Measurements from ENCODE around the gene CNTNAP2. TPM values are rescaled to one million over a fixed set of nuclear protein-coding genes. Genes with fewer than 3 reads are reported as not detected.

CNTNAP2 gene
- total and polyA plus RNA-seq, 3 donors from 2014 or later = 4.3 to 6.1 (median 4.4) TPM

GRCh38 chr7:148182264-148182663, 2065.7 kb downstream of the CNTNAP2 start:
- no peaks in the 10 kb centered on the region for H3K27me3 ChIP-seq
- no peaks in the 10 kb centered on the region for H3K9me3 ChIP-seq
- no peaks in the 10 kb centered on the region for H3K4me1 ChIP-seq
- WGBS, 2 donors = 56 to 75% methylated on average over 5 of the region's 5 CpGs
- H3K36me3 ChIP-seq (ENCODE audit: low read depth, missing control alignments) = no peaks in the 10 kb centered on the region
- TF ChIP-seq, protein P1, sequence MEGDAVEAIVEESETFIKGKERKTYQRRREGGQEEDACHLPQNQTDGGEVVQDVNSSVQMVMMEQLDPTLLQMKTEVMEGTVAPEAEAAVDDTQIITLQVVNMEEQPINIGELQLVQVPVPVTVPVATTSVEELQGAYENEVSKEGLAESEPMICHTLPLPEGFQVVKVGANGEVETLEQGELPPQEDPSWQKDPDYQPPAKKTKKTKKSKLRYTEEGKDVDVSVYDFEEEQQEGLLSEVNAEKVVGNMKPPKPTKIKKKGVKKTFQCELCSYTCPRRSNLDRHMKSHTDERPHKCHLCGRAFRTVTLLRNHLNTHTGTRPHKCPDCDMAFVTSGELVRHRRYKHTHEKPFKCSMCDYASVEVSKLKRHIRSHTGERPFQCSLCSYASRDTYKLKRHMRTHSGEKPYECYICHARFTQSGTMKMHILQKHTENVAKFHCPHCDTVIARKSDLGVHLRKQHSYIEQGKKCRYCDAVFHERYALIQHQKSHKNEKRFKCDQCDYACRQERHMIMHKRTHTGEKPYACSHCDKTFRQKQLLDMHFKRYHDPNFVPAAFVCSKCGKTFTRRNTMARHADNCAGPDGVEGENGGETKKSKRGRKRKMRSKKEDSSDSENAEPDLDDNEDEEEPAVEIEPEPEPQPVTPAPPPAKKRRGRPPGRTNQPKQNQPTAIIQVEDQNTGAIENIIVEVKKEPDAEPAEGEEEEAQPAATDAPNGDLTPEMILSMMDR (IDR thresholded peaks at IDR 0.05) = no peak
- TF ChIP-seq POLR2A (IDR thresholded peaks at IDR 0.05) = no peak
- no peak overlapping the region for H3K27ac ChIP-seq
- intact Hi-C loops (cut with DNase I; ENCODE audit: low total_unique reads) = no loop called here
- H3K4me3 ChIP-seq = no peak overlapping the region
- DNase-seq = no peak

DNA sequence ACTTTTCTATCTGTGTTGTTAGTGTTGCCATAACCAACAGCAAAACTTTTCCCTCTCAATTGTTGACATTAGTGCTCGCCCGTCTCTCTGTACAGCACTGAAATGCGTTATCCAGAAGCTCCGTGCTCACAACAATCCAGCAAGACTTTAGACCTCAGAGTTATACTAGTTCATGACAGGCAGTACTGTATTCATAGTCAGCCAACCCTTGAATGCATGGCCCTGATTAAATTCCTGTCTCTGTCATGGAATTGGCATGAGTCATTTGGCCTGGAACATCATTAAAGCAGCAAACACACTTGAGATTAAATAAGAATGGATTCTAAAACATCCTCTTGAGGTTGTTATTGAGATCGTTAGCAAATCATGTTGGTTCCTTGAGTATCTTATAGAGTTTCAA, 2068.4 kb downstream of the CNTNAP2 start:
- TF ChIP-seq, protein P1 (IDR thresholded peaks at IDR 0.05) = no peak
- TF ChIP-seq POLR2A (IDR thresholded peaks at IDR 0.05) = no peak
- no peaks in the 10 kb centered on the region for H3K36me3 ChIP-seq (ENCODE audit: low read depth, missing control alignments)
- no peak overlapping the region for H3K27ac ChIP-seq
- no peaks in the 10 kb centered on the region for H3K27me3 ChIP-seq
- intact Hi-C loops (cut with DNase I; ENCODE audit: low total_unique reads) = no loop called here
- no peaks in the 10 kb centered on the region for H3K9me3 ChIP-seq
- no peak for DNase-seq
- 60 to 62% methylated on average over 5 of the region's 5 CpGs for WGBS, 2 donors
- no peak overlapping the region for H3K4me3 ChIP-seq
- H3K4me1 ChIP-seq = no peaks in the 10 kb centered on the region

GRCh38 chr7:148187471-148187870, 2070.9 kb downstream of the CNTNAP2 start:
- H3K9me3 ChIP-seq = no peaks in the 10 kb centered on the region
- no peaks in the 10 kb centered on the region for H3K36me3 ChIP-seq (ENCODE audit: low read depth, missing control alignments)
- no peak overlapping the region for H3K4me3 ChIP-seq
- intact Hi-C loops (cut with DNase I; ENCODE audit: low total_unique reads) = no loop called here
- 65 to 66% methylated on average over 6 of the region's 6 CpGs for WGBS, 2 donors
- H3K27ac ChIP-seq = no peak overlapping the region
- no peak for DNase-seq
- no peaks in the 10 kb centered on the region for H3K27me3 ChIP-seq
- TF ChIP-seq, protein P1 (IDR thresholded peaks at IDR 0.05) = no peak
- no peak for TF ChIP-seq POLR2A (IDR thresholded peaks at IDR 0.05)
- H3K4me1 ChIP-seq = no peaks in the 10 kb centered on the region

GRCh38 chr7:148191391-148192065, 2074.9 kb downstream of the CNTNAP2 start:
- Histone ChIP-seq H3K36me3 (ENCODE audit: low read depth, missing control alignments) (no peaks in the 10 kb centered on the region), H3K27ac (no peak overlapping the region), H3K4me1 (no peaks in the 10 kb centered on the region), H3K27me3 (no peaks in the 10 kb centered on the region), H3K9me3 (no peaks in the 10 kb centered on the region), H3K4me3 (no peak overlapping the region)
- intact Hi-C loops (cut with DNase I; ENCODE audit: low total_unique reads) = no loop called here
- TF ChIP-seq, protein P1 (IDR thresholded peaks at IDR 0.05) = no peak
- no peak for TF ChIP-seq POLR2A (IDR thresholded peaks at IDR 0.05)
- DNase-seq = no peak
- 96 to 100% methylated on average over 1 of the region's 1 CpG for WGBS, 2 donors

GRCh38 chr7:148192491-148192890, 2075.9 kb downstream of the CNTNAP2 start:
- no peak overlapping the region for H3K27ac ChIP-seq
- intact Hi-C loops (cut with DNase I; ENCODE audit: low total_unique reads) = no loop called here
- no peaks in the 10 kb centered on the region for H3K27me3 ChIP-seq
- TF ChIP-seq, protein P1 (IDR thresholded peaks at IDR 0.05) = no peak
- no peak for TF ChIP-seq POLR2A (IDR thresholded peaks at IDR 0.05)
- H3K36me3 ChIP-seq (ENCODE audit: low read depth, missing control alignments) = no peaks in the 10 kb centered on the region
- H3K4me1 ChIP-seq = no peaks in the 10 kb centered on the region
- no peaks in the 10 kb centered on the region for H3K9me3 ChIP-seq
- no peak for DNase-seq
- 86 to 87% methylated on average over 5 of the region's 5 CpGs for WGBS, 2 donors
- H3K4me3 ChIP-seq = no peak overlapping the region

Data from testis (tissue), 3 donors.